HEK293 (cell line): ENCODE data around the gene DSCAM.

Source experiments
- CTCF ChIA-PET: fragments of 350-600 bp; formaldehyde crosslinking; extraction: SDS; loops from one replicate; lab custom pipeline; 2021; ENCODE audit warnings: antibody characterized with exemption; lab: Yijun Ruan, JAX
- POLR2A ChIA-PET: fragments of 300-600 bp; formaldehyde crosslinking; extraction: SDS; loops from one replicate; lab custom pipeline; 2020; ENCODE audit warnings: antibody characterized with exemption, inconsistent platforms; lab: Yijun Ruan, JAX
- H3K27ac ChIP-seq: fragments of 200-500 bp; sonication (Bioruptor generic); 2 replicates; pipeline ENCODE4 v1.5.1; 2014; ENCODE audit warnings: low read depth, low read length, control low read depth, inconsistent platforms; ENCODE audit errors: extremely low read depth
- H3K36me3 ChIP-seq, 2 experiments: fragments of 200-500 bp in 1 of 2; sonication (Bioruptor generic) in 1 of 2; 1 replicate in 1 of 2; 2 replicates in 1 of 2; pipeline ENCODE4 v1.5.1; 2014 to 2017; ENCODE audit warnings: inconsistent platforms in 2 of 2, low read length in 2 of 2; ENCODE audit not compliant: control insufficient read depth in 2 of 2, insufficient read depth in 1 of 2
- H3K4me1 ChIP-seq: fragments of 200-500 bp; sonication (Bioruptor generic); 2 replicates; pipeline ENCODE4 v1.5.1; 2014; ENCODE audit warnings: mild to moderate bottlenecking, low read length, inconsistent platforms; ENCODE audit not compliant: control insufficient read depth, insufficient read depth
- H3K4me3 ChIP-seq: 2 replicates; pipeline ENCODE4 v1.5.1; 2011; ENCODE audit warnings: low read depth, mild to moderate bottlenecking, control low read depth, low read length, moderate library complexity
- H3K9me3 ChIP-seq: fragments of 200-500 bp; sonication (Bioruptor generic); 2 replicates; pipeline ENCODE4 v1.5.1; 2014; ENCODE audit warnings: low read depth, low read length, inconsistent platforms; ENCODE audit not compliant: control insufficient read depth, insufficient read depth
- KLF1 ChIP-seq: fragments of 450-650 bp; formaldehyde crosslinking; IDR thresholded peaks from 2 replicates; pipeline ENCODE4 v1.5.1; 2016; ENCODE audit warnings: missing biosample characterization, missing genetic modification characterization
- KLF10 ChIP-seq: fragments of 450-650 bp; IDR thresholded peaks from 2 replicates; pipeline ENCODE4 v1.5.1; 2018; ENCODE audit warnings: missing biosample characterization, mild to moderate bottlenecking, missing genetic modification characterization
- ZBTB1 ChIP-seq: fragments of 450-650 bp; formaldehyde crosslinking; IDR thresholded peaks from 2 replicates; pipeline ENCODE4 v1.5.1; 2016; ENCODE audit warnings: missing biosample characterization, missing genetic modification characterization
- ZBTB48 ChIP-seq: fragments of 450-650 bp; formaldehyde crosslinking; IDR thresholded peaks from 2 replicates; pipeline ENCODE4 v1.5.1; 2016; ENCODE audit warnings: missing biosample characterization, missing genetic modification characterization
- ZFP3 ChIP-seq: fragments of 450-650 bp; formaldehyde crosslinking; IDR thresholded peaks from 2 replicates; pipeline ENCODE4 v1.5.1; 2016; ENCODE audit warnings: low read depth, missing biosample characterization, missing genetic modification characterization
- ZNF169 ChIP-seq: fragments of 450-650 bp; formaldehyde crosslinking; IDR thresholded peaks from 2 replicates; pipeline ENCODE4 v1.5.1; 2016; ENCODE audit warnings: missing biosample characterization, missing genetic modification characterization
- ZNF184 ChIP-seq: fragments of 450-650 bp; IDR thresholded peaks from 2 replicates; pipeline ENCODE4 v1.5.1; 2018; ENCODE audit warnings: missing biosample characterization, mild to moderate bottlenecking, missing genetic modification characterization
- ZNF221 ChIP-seq: fragments of 450-650 bp; formaldehyde crosslinking; IDR thresholded peaks from 2 replicates; pipeline ENCODE4 v1.5.1; 2017; ENCODE audit warnings: missing biosample characterization, missing genetic modification characterization, borderline replicate concordance
- ZNF239 ChIP-seq: fragments of 450-650 bp; formaldehyde crosslinking; IDR thresholded peaks from 2 replicates; pipeline ENCODE4 v1.5.1; 2016; ENCODE audit warnings: missing biosample characterization, missing genetic modification characterization
- ZNF394 ChIP-seq: fragments of 450-650 bp; formaldehyde crosslinking; IDR thresholded peaks from 2 replicates; pipeline ENCODE4 v1.5.1; 2016; ENCODE audit warnings: missing biosample characterization, missing genetic modification characterization, mild to moderate bottlenecking, moderate library complexity, borderline replicate concordance
- ZNF416 ChIP-seq: fragments of 450-650 bp; formaldehyde crosslinking; IDR thresholded peaks from 2 replicates; pipeline ENCODE4 v1.5.1; 2016; ENCODE audit warnings: missing biosample characterization, missing genetic modification characterization
- ZNF473 ChIP-seq: fragments of 450-650 bp; formaldehyde crosslinking; IDR thresholded peaks from 2 replicates; pipeline ENCODE4 v1.5.1; 2017; ENCODE audit warnings: missing biosample characterization, missing genetic modification characterization
- ZNF48 ChIP-seq: fragments of 450-650 bp; formaldehyde crosslinking; IDR thresholded peaks from 2 replicates; pipeline ENCODE4 v1.5.1; 2016; ENCODE audit warnings: missing biosample characterization, missing genetic modification characterization
- ZNF548 ChIP-seq: fragments of 450-650 bp; formaldehyde crosslinking; IDR thresholded peaks from 2 replicates; pipeline ENCODE4 v1.5.1; 2016; ENCODE audit warnings: missing biosample characterization, missing genetic modification characterization
- ZNF549 ChIP-seq: fragments of 450-650 bp; IDR thresholded peaks from 2 replicates; pipeline ENCODE4 v1.5.1; 2018; ENCODE audit warnings: missing biosample characterization, missing genetic modification characterization, mild to moderate bottlenecking, inconsistent platforms, moderate library complexity
- ZNF571 ChIP-seq: fragments of 450-650 bp; formaldehyde crosslinking; IDR thresholded peaks from 2 replicates; pipeline ENCODE4 v1.5.0; 2017; ENCODE audit warnings: missing biosample characterization, missing genetic modification characterization
- ZNF596 ChIP-seq: fragments of 450-650 bp; IDR thresholded peaks from 2 replicates; pipeline ENCODE4 v1.5.0; 2018; ENCODE audit warnings: missing biosample characterization, mild to moderate bottlenecking, missing genetic modification characterization, moderate library complexity
- ZNF610 ChIP-seq: fragments of 450-650 bp; formaldehyde crosslinking; IDR thresholded peaks from 2 replicates; pipeline ENCODE4 v1.5.1; 2016; ENCODE audit warnings: missing biosample characterization, missing genetic modification characterization, borderline replicate concordance
- ZSCAN5A ChIP-seq: fragments of 450-650 bp; formaldehyde crosslinking; IDR thresholded peaks from 2 replicates; pipeline ENCODE4 v1.5.1; 2016; ENCODE audit warnings: missing biosample characterization, missing genetic modification characterization
- TF ChIP-seq, protein P1 (sequence below): IDR thresholded peaks from 2 replicates; pipeline ENCODE4 v1.6.1; 2011; ENCODE audit warnings: mild to moderate bottlenecking, low read depth, low read length, borderline replicate concordance
- TF ChIP-seq, protein P2 (sequence below): fragments of 450-650 bp; formaldehyde crosslinking; IDR thresholded peaks from 2 replicates; pipeline ENCODE4 v1.5.1; 2016; ENCODE audit warnings: missing biosample characterization, missing genetic modification characterization
- TF ChIP-seq, protein P3 (sequence below): fragments of 450-650 bp; formaldehyde crosslinking; IDR thresholded peaks from 2 replicates; pipeline ENCODE4 v1.5.1; 2016; ENCODE audit warnings: missing biosample characterization, missing genetic modification characterization

Gene DSCAM

GRCh38 chr21:40053007-40053406, 794.0 kb downstream of the DSCAM start:
- POLR2A ChIA-PET, result no interaction called here
- CTCF ChIA-PET, result interaction anchor here (1.4 to 2.3 kb wide), 3 partner anchors 10 to 265 kb away, joined by 3 to 8 read pairs (median 5); no protein-coding TSS in a partner anchor
- no peak for TF ChIP-seq ZNF48 (tag by site-specific recombination)
- TF ChIP-seq ZNF184 (tag by site-specific recombination), result no peak
- TF ChIP-seq, protein P1, sequence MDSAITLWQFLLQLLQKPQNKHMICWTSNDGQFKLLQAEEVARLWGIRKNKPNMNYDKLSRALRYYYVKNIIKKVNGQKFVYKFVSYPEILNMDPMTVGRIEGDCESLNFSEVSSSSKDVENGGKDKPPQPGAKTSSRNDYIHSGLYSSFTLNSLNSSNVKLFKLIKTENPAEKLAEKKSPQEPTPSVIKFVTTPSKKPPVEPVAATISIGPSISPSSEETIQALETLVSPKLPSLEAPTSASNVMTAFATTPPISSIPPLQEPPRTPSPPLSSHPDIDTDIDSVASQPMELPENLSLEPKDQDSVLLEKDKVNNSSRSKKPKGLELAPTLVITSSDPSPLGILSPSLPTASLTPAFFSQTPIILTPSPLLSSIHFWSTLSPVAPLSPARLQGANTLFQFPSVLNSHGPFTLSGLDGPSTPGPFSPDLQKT, result no peak
- no peak for TF ChIP-seq ZNF548
- TF ChIP-seq ZNF416 (tag by site-specific recombination), result no peak
- TF ChIP-seq, protein P2, sequence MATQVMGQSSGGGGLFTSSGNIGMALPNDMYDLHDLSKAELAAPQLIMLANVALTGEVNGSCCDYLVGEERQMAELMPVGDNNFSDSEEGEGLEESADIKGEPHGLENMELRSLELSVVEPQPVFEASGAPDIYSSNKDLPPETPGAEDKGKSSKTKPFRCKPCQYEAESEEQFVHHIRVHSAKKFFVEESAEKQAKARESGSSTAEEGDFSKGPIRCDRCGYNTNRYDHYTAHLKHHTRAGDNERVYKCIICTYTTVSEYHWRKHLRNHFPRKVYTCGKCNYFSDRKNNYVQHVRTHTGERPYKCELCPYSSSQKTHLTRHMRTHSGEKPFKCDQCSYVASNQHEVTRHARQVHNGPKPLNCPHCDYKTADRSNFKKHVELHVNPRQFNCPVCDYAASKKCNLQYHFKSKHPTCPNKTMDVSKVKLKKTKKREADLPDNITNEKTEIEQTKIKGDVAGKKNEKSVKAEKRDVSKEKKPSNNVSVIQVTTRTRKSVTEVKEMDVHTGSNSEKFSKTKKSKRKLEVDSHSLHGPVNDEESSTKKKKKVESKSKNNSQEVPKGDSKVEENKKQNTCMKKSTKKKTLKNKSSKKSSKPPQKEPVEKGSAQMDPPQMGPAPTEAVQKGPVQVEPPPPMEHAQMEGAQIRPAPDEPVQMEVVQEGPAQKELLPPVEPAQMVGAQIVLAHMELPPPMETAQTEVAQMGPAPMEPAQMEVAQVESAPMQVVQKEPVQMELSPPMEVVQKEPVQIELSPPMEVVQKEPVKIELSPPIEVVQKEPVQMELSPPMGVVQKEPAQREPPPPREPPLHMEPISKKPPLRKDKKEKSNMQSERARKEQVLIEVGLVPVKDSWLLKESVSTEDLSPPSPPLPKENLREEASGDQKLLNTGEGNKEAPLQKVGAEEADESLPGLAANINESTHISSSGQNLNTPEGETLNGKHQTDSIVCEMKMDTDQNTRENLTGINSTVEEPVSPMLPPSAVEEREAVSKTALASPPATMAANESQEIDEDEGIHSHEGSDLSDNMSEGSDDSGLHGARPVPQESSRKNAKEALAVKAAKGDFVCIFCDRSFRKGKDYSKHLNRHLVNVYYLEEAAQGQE (tag by site-specific recombination), result no peak
- no peak for TF ChIP-seq ZNF239 (tag by site-specific recombination)
- no peak for TF ChIP-seq ZBTB48 (tag by site-specific recombination)
- no peak for TF ChIP-seq ZFP3
- TF ChIP-seq ZBTB1 (tag by site-specific recombination), result no peak
- no peak for TF ChIP-seq ZNF549 (tag by site-specific recombination)
- Histone ChIP-seq H3K36me3 (no peaks in the 10 kb centered on the region), H3K9me3 (no peaks in the 10 kb centered on the region), H3K4me1 (peaks cover 25% of the 10 kb centered on the region), H3K4me3 (no peak overlapping the region), H3K27ac (no peak overlapping the region)

DNA sequence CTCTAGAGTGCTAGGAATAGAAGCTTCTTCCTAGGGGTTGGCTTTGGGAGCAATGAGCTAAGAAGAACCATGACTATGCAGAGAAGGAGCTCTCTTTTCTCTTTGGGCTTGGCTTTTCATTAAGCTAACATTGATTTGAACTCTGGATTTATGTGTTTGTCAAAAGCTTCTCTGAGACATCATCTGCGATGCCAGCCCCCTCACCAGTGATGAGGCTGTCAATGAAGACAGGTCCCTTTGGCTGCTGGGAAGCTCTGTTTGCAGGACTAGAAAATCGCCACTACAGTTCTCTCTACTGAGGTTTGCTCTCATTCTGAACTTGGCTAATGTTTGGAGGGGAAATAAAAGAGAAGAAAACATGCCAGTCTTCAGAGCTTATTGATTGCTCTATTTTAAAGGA, 794.7 kb downstream of the DSCAM start:
- POLR2A ChIA-PET, result interaction anchor here (0.8 kb wide), 1 partner anchor 11 kb away, joined by 3 read pairs; no protein-coding TSS in a partner anchor
- peaks cover 25% of the 10 kb centered on the region for H3K4me1 ChIP-seq
- CTCF ChIA-PET, result interaction anchor here (0.6 to 3.0 kb wide), 4 partner anchors 68 to 265 kb away, joined by 3 to 15 read pairs (median 4); no protein-coding TSS in a partner anchor
- H3K36me3 ChIP-seq, result no peaks in the 10 kb centered on the region
- no peak overlapping the region for H3K27ac ChIP-seq
- TF ChIP-seq ZNF394 (tag by site-specific recombination) (no peak), ZNF571 (tag by site-specific recombination) (no peak), ZNF473 (tag by site-specific recombination) (no peak), ZNF221 (tag by site-specific recombination) (no peak), ZNF610 (tag by site-specific recombination) (no peak), KLF1 (tag by site-specific recombination) (no peak), KLF10 (tag by site-specific recombination) (no peak), ZSCAN5A (tag by site-specific recombination) (no peak), ZNF596 (tag by site-specific recombination) (no peak), ZNF169 (tag by site-specific recombination) (no peak)
- TF ChIP-seq, protein P3, sequence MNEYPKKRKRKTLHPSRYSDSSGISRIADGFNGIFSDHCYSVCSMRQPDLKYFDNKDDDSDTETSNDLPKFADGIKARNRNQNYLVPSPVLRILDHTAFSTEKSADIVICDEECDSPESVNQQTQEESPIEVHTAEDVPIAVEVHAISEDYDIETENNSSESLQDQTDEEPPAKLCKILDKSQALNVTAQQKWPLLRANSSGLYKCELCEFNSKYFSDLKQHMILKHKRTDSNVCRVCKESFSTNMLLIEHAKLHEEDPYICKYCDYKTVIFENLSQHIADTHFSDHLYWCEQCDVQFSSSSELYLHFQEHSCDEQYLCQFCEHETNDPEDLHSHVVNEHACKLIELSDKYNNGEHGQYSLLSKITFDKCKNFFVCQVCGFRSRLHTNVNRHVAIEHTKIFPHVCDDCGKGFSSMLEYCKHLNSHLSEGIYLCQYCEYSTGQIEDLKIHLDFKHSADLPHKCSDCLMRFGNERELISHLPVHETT, result no peak
- no peak overlapping the region for H3K4me3 ChIP-seq
- no peaks in the 10 kb centered on the region for H3K9me3 ChIP-seq
